Effector CD4-positive, alpha-beta T cell (primary cell): Measurements from ENCODE around the gene PCGF2.

Source experiments
- DNase-seq: peaks from one replicate; pipeline ENCODE4 v3.0.0-alpha.2; 2020

PCGF2 gene

DNA sequence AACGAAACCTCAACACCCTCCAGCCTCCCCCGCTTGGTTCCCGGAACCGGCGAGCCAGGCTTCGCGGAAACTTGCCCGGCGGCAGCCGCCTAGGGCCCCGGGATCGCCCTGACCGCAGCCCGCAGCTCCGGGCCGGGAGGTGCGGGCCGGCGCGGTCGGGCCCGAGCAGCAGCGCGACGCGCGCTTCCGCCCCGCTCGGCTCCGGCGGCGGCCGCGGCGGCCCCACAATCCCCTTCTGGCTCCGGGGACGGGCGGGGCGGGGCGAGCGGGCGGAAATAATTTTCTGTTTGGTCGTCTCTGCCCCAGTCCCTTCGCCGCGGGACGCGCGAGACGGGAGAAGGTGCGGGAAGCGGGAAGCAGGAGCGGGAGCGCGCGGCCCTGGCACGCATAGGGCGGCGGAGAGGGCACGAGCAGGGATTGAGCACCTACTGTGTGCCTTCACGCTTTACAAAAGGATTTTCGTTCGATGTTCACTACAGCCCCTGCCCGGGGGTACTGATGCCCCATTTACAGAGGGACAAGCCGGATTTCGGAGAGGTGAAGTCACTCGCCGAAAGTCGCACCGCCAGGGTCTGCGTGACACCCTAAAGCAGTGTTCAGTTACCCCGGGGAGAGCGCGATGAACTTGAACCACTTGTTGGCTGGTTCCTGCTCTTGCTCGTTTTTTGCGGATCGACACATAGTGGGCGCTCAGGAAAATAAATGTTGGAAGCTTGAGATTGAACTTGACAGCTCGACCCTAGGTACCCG is 45.8 kb downstream of the PCGF2 start:
- DNase-seq, result peak; percentile 75

DNA sequence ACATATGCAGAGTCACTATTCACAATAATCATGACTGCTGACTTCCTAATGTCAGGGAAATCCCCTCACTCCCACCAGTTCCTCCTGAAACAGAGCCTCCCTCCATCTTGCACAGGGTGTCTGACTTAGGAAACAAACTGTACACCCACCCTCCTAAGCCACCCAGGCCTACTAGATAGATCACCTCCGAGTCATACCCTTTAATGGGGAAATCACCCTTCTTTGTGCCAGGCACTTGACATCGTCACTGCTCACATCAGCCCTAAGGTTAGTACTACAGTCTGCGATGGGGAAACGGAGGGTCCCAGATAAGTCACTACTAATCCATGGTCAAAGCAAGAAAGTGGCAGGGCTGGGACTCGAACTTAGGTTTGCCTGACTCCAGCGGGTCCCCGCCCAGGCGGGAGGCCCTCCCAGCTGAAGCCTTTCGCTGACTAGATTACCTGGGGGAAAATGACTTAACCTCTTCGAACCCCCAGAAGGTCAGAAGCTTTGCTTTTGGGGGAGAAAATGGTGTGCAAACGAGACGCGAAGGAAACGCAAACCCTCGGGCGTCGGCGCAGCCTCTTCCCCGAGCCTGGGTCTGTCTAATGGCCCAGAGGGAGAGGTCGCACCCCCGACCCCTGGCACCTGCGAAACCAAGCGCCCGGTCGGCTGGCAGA is 46.5 kb downstream of the PCGF2 start:
- DNase-seq, result peak; percentile 61

DNA sequence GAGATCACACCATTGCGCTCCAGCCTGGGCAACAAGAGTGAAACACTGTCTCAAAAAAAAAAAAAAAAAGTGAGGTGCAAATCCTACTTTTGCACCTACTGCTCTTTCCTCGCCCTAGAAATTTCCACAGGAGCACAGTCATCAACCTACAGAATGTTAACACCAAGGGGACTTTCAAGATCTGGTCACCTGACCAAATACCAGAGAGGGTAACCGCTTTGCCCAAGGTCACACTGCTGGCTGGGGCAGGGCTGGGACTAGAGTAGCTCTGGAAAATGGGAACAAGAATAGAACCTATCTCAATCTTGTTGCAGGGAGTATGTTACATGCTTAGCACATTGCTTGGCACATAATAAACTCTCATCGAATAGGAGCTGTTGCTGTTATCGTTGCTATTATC is 49.4 kb downstream of the PCGF2 start:
- DNase-seq, result no peak

DNA sequence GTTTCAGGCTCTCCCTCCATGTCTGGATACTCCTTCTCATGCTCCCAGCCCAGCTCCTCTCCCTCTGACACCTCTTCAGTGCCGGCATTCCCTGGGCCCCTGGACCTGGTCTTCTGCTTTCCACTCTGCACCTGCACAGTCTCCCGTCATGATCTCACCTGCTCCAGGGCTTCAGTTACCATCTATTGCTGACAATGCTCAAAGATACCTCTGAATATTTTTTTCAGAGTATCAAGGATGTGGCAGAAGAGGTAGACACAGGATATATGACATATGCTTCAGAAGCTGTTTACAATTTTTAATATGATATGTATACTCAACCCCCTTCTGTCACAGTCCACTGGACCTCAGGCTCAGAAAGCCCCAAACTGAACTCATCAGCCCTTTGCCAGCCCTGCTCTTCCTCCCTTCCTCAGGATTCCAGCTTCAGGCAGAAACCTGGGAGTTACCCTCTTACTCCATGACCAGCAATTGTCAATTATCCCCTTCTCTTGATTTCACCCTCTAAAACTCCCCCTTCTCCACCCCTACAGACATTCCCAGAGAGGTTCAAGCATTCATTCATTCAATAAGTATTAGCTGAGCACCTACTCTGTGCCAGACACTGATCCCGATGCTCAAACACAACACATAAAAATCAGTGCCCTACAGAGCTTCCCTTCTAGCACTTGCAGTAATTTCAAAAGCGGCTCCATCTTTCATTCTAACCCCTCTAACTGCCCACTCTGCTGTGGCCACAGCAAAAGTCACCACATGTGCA is 50.9 kb downstream of the PCGF2 start:
- DNase-seq, result no peak

GRCh38 chr17:38693700-38694329 is 54.3 kb downstream of the PCGF2 start:
- DNase-seq, result no peak

- no peak for DNase-seq
Measured at GRCh38 chr17:38691154-38691553, 57.0 kb downstream of the PCGF2 start.

GRCh38 chr17:38690386-38690785 is 57.8 kb downstream of the PCGF2 start:
- DNase-seq, result no peak

- DNase-seq, result no peak
Measured at GRCh38 chr17:38687286-38687685, 60.9 kb downstream of the PCGF2 start.

DNA sequence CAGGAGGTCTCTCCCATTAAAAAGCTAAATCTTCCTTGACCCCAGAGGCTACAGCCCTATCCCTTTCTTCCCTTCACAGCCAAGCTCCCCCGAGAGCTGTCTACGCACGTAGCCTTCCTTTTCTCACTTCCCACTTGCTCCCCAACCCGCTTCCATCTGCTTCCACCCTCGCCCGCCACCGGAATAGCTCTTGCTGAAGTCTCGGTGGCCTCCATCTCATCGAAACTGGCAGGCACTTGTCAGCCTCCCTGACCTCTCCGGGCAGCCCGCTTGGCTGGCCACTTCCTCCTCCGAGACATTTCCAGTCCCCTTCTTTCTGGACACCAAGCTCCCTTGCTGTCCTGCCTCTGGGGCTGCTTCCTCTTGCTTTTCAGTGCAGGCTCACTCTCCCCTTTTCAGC is 62.6 kb downstream of the PCGF2 start:
- no peak for DNase-seq
